GM12865 (cell line): ENCODE measurements around the gene FOXRED2.

Experiments
- DNase-seq: peaks from one replicate; pipeline ENCODE4 v3.0.0; 2010; ENCODE audit warnings: low read depth
- H3K4me3 ChIP-seq: 2 replicates; pipeline ENCODE4 v1.5.1; 2011; ENCODE audit warnings: mild to moderate bottlenecking, low read depth, low read length, control low read depth
- CTCF ChIP-seq: IDR thresholded peaks from 2 replicates; pipeline ENCODE4 v1.5.1; 2011; ENCODE audit warnings: low read length, control low read depth, low read depth, inconsistent platforms; ENCODE audit not compliant: insufficient read depth; ENCODE audit errors: missing control alignments

FOXRED2 gene

GRCh38 chr22:36505998-36506635 is 723 bp downstream of the FOXRED2 start:
- no peak for DNase-seq
- peak overlapping the region; percentile 74 for H3K4me3 ChIP-seq
- TF ChIP-seq CTCF = no peak

- no peak for TF ChIP-seq CTCF
- DNase-seq = no peak
- no peak overlapping the region for H3K4me3 ChIP-seq
Measured at GRCh38 chr22:36497910-36498665, 8.8 kb downstream of the FOXRED2 start.

GRCh38 chr22:36493690-36494110 is 13.1 kb downstream of the FOXRED2 start:
- no peak overlapping the region for H3K4me3 ChIP-seq
- peak; percentile 5 for TF ChIP-seq CTCF
- peak; percentile 79 for DNase-seq

GRCh38 chr22:36492109-36492508 is 14.7 kb downstream of the FOXRED2 start:
- no peak for DNase-seq
- no peak overlapping the region for H3K4me3 ChIP-seq
- TF ChIP-seq CTCF = no peak

GRCh38 chr22:36491155-36491554 is 15.7 kb downstream of the FOXRED2 start:
- no peak overlapping the region for H3K4me3 ChIP-seq
- DNase-seq = no peak
- no peak for TF ChIP-seq CTCF

- H3K4me3 ChIP-seq = no peak overlapping the region
- peak; percentile 55 for DNase-seq
- TF ChIP-seq CTCF = peak; percentile 50
Measured at GRCh38 chr22:36486619-36487384, 20.0 kb downstream of the FOXRED2 start.
